ENCODE measurements around the gene ZNF778. TPM values are rescaled to one million over a fixed set of nuclear protein-coding genes. Genes with fewer than 3 reads are reported as not detected.

The ZNF778 gene
- total RNA-seq, 1 experiment from 2014 or later = 16.4 TPM

GRCh38 chr16:89168381-89169189 lies 48.9 kb upstream of the ZNF778 start:
- Histone ChIP-seq H2AFZ (ENCODE audit: low read length) (no peak overlapping the region), H3K79me1 (ENCODE audit: insufficient read depth, low read depth, low read length, poor library complexity, severe bottlenecking) (no peaks in the 10 kb centered on the region), H4K5ac (ENCODE audit: insufficient read length, low read depth, low read length) (no peak overlapping the region), H2BK20ac (ENCODE audit: low read depth, low read length, poor library complexity, severe bottlenecking) (no peak overlapping the region), H3K23ac (ENCODE audit: insufficient read length, low read depth, low read length) (no peak overlapping the region), H2AK5ac (ENCODE audit: insufficient read length, low read length) (no peak overlapping the region), H3T11ph (ENCODE audit: low read length) (no peak overlapping the region), H2BK15ac (ENCODE audit: low read depth, low read length) (no peak overlapping the region), H4K91ac (ENCODE audit: insufficient read length, low read depth, low read length) (no peak overlapping the region), H3K4me1 (ENCODE audit: insufficient read depth, low read length) (no peaks in the 10 kb centered on the region), H3K4ac (ENCODE audit: low read depth, low read length) (no peak overlapping the region), H3K23me2 (ENCODE audit: insufficient read length, low read depth, low read length, poor library complexity, severe bottlenecking) (peaks cover 6% of the 10 kb centered on the region), H3K18ac (ENCODE audit: insufficient read length, low read depth, low read length) (no peak overlapping the region), H3K9me3 (ENCODE audit: control insufficient read depth, low read depth, low read length) (no peaks in the 10 kb centered on the region), H2BK120ac (ENCODE audit: low read depth, low read length, poor library complexity, severe bottlenecking) (no peak overlapping the region), H2BK12ac (ENCODE audit: insufficient read length, low read depth, low read length) (no peak overlapping the region), H3K27me3 (ENCODE audit: insufficient read depth, low read length) (no peaks in the 10 kb centered on the region), H3K27ac (ENCODE audit: insufficient read length, low read depth, low read length) (no peak overlapping the region), H2BK5ac (ENCODE audit: insufficient read length, low read length) (no peak overlapping the region), H3K14ac (ENCODE audit: insufficient read depth, low read length) (no peak overlapping the region), H3K4me2 (ENCODE audit: insufficient read depth, insufficient read length, low read length) (no peak overlapping the region), H3K79me2 (ENCODE audit: insufficient read depth, low read length) (no peaks in the 10 kb centered on the region), H4K20me1 (ENCODE audit: control insufficient read depth, insufficient read depth, insufficient read length) (no peaks in the 10 kb centered on the region), H3K9ac (ENCODE audit: extremely low read depth, insufficient read length, low read length) (no peak overlapping the region), H3K56ac (ENCODE audit: insufficient read length, low read depth, low read length) (no peak overlapping the region), H4K8ac (replicated peaks; ENCODE audit: insufficient read length, low read depth, low read length) (no peak overlapping the region)
- Mint-ChIP-seq H3K27ac (no peak overlapping the region), H3K27me3 (ENCODE audit: low read depth) (peaks cover 18% of the 10 kb centered on the region), H3K9me3 (no peaks in the 10 kb centered on the region), H3K4me1 (peaks cover 9 to 23% of the 10 kb centered on the region in 2 experiments), H3K36me3 (ENCODE audit: insufficient read depth in 1 of 3, low read depth in 3 of 3) (no peaks in the 10 kb centered on the region), H3K4me3 (no peak overlapping the region)
- WGBS (ENCODE audit: extremely low coverage, insufficient read length, low lambda C conversion rate) = no CpG with 5 or more reads among the region's 23 CpGs
- no peak for TF ChIP-seq CTCF (conservative IDR thresholded peaks at IDR 0.05)
- DNase-seq = no peak
